Fibroblast of villous mesenchyme (primary cell): ENCODE results near the gene SELPLG. TPM values are rescaled to one million over a fixed set of nuclear protein-coding genes. Genes with fewer than 3 reads are reported as not detected.
A peak's percentile ranks its signal among the peaks of the same experiment; 100 is the strongest.
"Not testable (repeated sequence)": the region's sequence is repeated elsewhere in the genome, so short reads cannot be mapped to it uniquely, and the experiment has no call there.

ENCODE experiments used
- DNase-seq: peaks from one replicate; pipeline ENCODE4 v3.0.0-alpha.2; 2010; ENCODE audit warnings: low read depth
- H3K4me3 ChIP-seq: 2 replicates; pipeline ENCODE4 v1.5.1; 2011; ENCODE audit warnings: low read depth, mild to moderate bottlenecking, low read length
- small RNA-seq: library from RNA; depleted of rRNA; stranded (forward); fragments of <200 nt; gene quantifications from one replicate; pipeline ENCODE3, GENCODE V24; 2012
- total RNA-seq: library from RNA; depleted of rRNA; stranded (reverse); fragments of >200 nt; gene quantifications from 2 replicates; pipeline ENCODE4 v1.2.3, GENCODE V29; 2012
- TF ChIP-seq, protein P1 (sequence below): IDR thresholded peaks from 2 replicates; pipeline ENCODE4 v1.5.1; 2012; ENCODE audit warnings: low read depth, mild to moderate bottlenecking, low read length; ENCODE audit not compliant: insufficient read depth

The SELPLG gene
- total RNA-seq, 1 donor: 2.2 TPM

DNA sequence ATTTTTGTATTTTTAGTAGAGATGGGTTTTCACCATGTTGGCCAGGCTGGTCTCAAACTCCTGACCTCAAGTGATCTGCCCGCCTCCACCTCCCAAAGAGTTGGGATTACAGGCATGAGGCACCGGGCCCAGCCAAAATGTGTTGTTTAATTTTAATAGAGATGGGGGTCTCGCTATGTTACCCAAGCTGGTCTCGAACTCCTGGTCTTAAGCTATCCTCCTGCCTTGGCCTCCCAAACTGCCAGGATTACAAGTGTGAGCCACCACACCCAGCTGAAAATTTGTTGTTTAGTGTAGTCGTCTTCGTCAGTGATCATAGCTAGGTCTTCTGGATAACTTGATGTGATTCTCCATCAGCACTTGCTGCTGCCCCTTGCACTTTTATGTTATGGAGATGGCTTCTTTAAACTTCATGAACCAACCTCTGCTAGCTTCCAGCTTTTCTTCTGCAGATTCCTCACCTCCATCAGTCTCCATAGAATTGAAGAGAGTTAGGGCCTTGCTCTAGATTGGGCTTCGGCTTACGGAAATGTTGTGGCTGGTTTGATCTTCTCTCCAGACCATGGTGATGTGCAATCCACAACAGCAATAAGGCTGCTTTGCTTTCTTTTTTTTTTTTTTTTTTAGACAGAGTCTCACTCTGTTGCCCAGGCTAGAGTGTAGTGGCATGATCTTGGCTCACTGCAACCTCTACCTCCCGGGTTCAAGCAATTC is 58.3 kb downstream of the SELPLG start:
- TF ChIP-seq, protein P1, sequence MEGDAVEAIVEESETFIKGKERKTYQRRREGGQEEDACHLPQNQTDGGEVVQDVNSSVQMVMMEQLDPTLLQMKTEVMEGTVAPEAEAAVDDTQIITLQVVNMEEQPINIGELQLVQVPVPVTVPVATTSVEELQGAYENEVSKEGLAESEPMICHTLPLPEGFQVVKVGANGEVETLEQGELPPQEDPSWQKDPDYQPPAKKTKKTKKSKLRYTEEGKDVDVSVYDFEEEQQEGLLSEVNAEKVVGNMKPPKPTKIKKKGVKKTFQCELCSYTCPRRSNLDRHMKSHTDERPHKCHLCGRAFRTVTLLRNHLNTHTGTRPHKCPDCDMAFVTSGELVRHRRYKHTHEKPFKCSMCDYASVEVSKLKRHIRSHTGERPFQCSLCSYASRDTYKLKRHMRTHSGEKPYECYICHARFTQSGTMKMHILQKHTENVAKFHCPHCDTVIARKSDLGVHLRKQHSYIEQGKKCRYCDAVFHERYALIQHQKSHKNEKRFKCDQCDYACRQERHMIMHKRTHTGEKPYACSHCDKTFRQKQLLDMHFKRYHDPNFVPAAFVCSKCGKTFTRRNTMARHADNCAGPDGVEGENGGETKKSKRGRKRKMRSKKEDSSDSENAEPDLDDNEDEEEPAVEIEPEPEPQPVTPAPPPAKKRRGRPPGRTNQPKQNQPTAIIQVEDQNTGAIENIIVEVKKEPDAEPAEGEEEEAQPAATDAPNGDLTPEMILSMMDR: no peak
- no peak overlapping the region for H3K4me3 ChIP-seq
- no peak for DNase-seq

DNA sequence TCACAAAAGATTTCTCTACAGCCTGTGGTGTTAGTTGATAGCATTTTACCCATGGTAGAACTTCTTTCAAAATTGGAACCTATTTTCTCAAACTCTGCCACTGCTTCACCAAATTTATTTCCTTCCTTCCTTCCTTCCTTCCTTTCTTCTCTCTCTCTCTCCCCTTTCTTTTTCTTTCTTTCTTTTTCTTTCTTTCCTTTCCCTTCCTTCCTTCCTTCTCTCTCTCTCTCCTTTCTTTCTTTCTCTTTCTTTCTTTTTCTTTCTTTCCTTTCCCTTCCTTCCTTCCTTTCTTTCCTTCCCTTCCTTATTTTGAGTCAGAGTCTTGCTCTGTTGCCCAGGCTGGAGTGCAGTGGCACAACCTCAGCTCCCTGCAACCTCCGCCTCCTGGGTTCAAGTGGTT is 59.4 kb downstream of the SELPLG start:
- not testable (repeated sequence) for H3K4me3 ChIP-seq, DNase-seq

DNA sequence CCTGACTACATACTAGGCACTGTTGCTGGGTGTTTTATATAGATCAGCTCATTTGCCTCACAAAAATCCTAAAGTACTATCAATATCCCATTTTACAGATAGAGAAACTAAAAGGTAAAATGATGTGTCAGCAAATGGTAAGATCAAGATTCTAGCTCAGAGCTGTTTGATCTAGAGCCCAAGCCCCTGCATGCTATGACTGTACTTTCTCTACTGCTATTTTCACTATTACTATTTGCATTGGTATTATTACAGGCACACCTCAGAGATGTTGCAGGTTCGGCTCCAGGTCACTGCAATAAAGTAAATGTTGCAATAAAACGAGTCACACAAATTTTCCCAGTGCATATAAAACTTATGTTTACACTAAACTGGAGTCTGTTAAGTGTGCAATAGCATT is 60.4 kb downstream of the SELPLG start:
- H3K4me3 ChIP-seq: no peak overlapping the region
- TF ChIP-seq, protein P1: no peak
- peak; percentile 46 for DNase-seq

DNA sequence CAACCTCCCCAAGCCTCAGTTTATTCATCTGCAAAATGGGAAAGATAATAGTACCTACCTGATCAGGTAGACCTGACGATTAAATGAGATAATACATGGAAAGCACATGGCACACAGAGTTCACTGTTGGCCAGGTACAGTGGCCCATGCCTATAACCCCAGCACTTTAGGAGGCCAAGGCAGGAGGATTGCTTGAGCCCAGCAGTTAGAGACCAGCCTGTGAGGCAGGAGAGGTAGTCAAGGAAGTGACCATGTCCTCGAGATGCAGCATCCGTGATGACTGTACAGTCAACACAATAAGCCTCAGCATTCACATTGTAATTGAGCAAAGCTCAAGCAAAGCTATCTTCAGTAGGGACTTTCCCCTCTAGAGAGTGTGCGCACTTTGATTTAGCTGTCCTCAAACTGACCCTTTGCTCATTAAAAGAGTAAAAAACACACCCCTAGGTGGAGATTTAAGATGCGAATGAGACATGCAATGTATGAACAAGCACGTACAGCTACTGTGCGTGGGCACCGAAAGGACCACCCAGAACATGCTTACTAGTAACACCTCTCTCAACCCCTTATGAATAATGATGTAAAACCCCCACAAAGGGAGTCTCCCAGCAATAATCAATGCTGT is 61.4 kb downstream of the SELPLG start:
- TF ChIP-seq, protein P1: no peak
- H3K4me3 ChIP-seq: no peak overlapping the region
- peak; percentile 46 for DNase-seq

Small RNA genes within 50 kb of the gene (small RNA-seq; reads per million reads assigned to genes)
- gene RNU7-169P: not detected

Other genes starting within 250 kb of the SELPLG start
- gene FICD, start 118.6 kb downstream of the SELPLG start, total RNA-seq: 8.1 and 9.9 TPM in 2 replicates
- gene SART3, start 72.7 kb downstream of the SELPLG start, total RNA-seq: 41.2 and 59.2 TPM in 2 replicates
- gene ISCU, start 71.3 kb downstream of the SELPLG start, total RNA-seq: 105 TPM in 2 replicates
- 83.3 and 186 TPM in 2 replicates for gene TMEM119, start 35.8 kb downstream of the SELPLG start, total RNA-seq
- 433 and 457 TPM in 2 replicates for gene CORO1C, start 97.6 kb upstream of the SELPLG start, total RNA-seq
- 27.2 and 34.1 TPM in 2 replicates for gene SSH1, start 223.7 kb upstream of the SELPLG start, total RNA-seq
- gene DAO, start 246.2 kb upstream of the SELPLG start, total RNA-seq: not detected in 2 replicates